Small intestine (tissue), 7 donors: ENCODE measurements around the gene ABCG5. TPM values are rescaled to one million over a fixed set of nuclear protein-coding genes. Genes with fewer than 3 reads are reported as not detected.

Experiments
- DNase-seq, 2 donors: peaks; one replicate each; pipeline versions ENCODE4 v3.0.0 to v3.0.0-alpha.2; 2013
- FAIRE-seq: peaks from 2 replicates; lab custom pipeline; 2012; peaks lifted over from hg19 to GRCh38; lab: Jason Lieb, UNC
- H3K27ac ChIP-seq, 3 donors: one replicate each; pipeline ENCODE4 v1.5.1; 2013; ENCODE audit warnings: low read length in 2 of 3, mild to moderate bottlenecking in 2 of 3, control low read depth in 1 of 3, inconsistent platforms in 1 of 3, low read depth in 1 of 3, moderate library complexity in 1 of 3
- H3K27me3 ChIP-seq, 3 donors: one replicate each; pipeline ENCODE4 v1.6.1; 2013; ENCODE audit warnings: low read length in 3 of 3, inconsistent platforms in 1 of 3; ENCODE audit not compliant: control insufficient read depth in 3 of 3, insufficient read depth in 3 of 3
- H3K36me3 ChIP-seq, 3 donors: one replicate each; pipeline ENCODE4 v1.6.1; 2013; ENCODE audit warnings: low read length in 3 of 3, inconsistent platforms in 1 of 3, low read depth in 1 of 3, mild to moderate bottlenecking in 1 of 3, moderate library complexity in 1 of 3; ENCODE audit not compliant: control insufficient read depth in 3 of 3, insufficient read depth in 2 of 3
- H3K4me1 ChIP-seq, 3 donors: one replicate each; pipeline ENCODE4 v1.6.1; 2013; ENCODE audit warnings: low read length in 2 of 3, inconsistent platforms in 1 of 3, low read depth in 1 of 3, mild to moderate bottlenecking in 1 of 3, moderate library complexity in 1 of 3; ENCODE audit not compliant: control insufficient read depth in 3 of 3, insufficient read depth in 2 of 3
- H3K4me3 ChIP-seq, 3 donors: one replicate each; pipeline ENCODE4 v1.5.1; 2013; ENCODE audit warnings: low read length in 3 of 3, control low read depth in 1 of 3, inconsistent platforms in 1 of 3, low read depth in 1 of 3, mild to moderate bottlenecking in 1 of 3, moderate library complexity in 1 of 3
- H3K9me3 ChIP-seq, 2 donors: one replicate each; pipeline ENCODE4 v1.6.1; 2013; ENCODE audit warnings: low read depth in 1 of 2, low read length in 1 of 2; ENCODE audit not compliant: control insufficient read depth in 2 of 2, insufficient read depth in 1 of 2
- WGBS, 3 donors: extraction: QIAGEN DNeasy Blood & Tissue Kit; methylation state at CpG; one replicate each; pipeline ENCODE4 v1.1.7; 2013; 5-methylcytosine and 5-hydroxymethylcytosine counted together
- polyA plus RNA-seq, 4 donors: library from polyadenylated mRNA; stranded (reverse) in 3 of 4; unstranded in 1 of 4; fragments of 200-250 nt in 3 of 4; fragments of 120-200 nt in 1 of 4; gene quantifications; one replicate each; pipeline versions ENCODE4 v1.2.1 to v1.2.3, GENCODE V29; 2013
- donor health status: healthy with polysubstance abuse.
- donor health status: control.
- donor health status: control.
- donor health status: Bipolar disorder and iron deficiency.
- donor health status: healthy.

The ABCG5 gene
- polyA plus RNA-seq, 4 donors, result 2.3 to 242 (median 126) TPM

DNA sequence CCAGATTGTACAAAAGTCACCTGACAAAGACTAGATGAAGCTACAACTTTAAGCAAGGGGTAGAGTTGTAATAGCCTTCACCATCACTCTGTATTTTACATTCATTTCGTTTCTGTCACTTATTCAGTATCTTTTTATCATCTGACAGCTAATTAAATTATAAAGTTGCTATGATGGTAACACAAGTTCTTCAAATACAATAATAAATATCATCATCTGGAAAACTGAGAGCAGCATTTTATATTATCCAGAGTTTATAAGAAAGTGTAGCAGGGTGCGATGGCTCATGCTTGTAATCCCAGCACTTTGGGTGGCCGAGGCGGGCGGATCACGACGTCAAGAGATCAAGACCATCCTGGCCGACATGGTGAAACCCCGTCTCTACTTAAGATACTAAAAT is 43.7 kb downstream of the ABCG5 start:
- Histone ChIP-seq H3K4me3 (no peak overlapping the region), H3K36me3 (peaks cover 0 to 16% (median 0%) of the 10 kb centered on the region in 3 donors)
- FAIRE-seq, result no peak

DNA sequence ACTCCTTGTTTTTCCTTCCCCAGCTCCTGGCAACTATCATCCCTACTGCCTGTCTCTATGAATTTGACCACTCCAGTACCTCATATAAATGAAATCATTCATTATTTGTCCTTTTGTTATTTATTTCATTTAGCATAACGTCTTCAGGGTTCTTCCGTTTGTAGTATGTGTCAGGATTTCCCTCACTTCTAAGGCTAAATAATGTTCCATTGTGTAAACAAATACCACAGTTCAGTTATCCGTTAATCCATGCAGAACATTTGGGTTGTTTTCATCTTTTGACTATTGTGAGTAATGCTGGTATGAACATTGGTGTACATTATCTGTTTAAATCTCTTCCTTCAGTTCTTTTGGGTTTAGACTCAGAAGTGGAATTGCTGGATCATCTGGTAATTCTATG is 46.0 kb downstream of the ABCG5 start:
- H3K27ac ChIP-seq, result no peak overlapping the region
- no peak overlapping the region for H3K4me3 ChIP-seq
- H3K9me3 ChIP-seq, result no peaks in the 10 kb centered on the region
- no peaks in the 10 kb centered on the region for H3K27me3 ChIP-seq
- FAIRE-seq (no peak), DNase-seq (no peak)
- peaks cover 0 to 17% (median 0%) of the 10 kb centered on the region in 3 donors for H3K36me3 ChIP-seq
- H3K4me1 ChIP-seq, result no peaks in the 10 kb centered on the region
- WGBS, 3 donors, result 74 to 90% (median 85%) methylated on average over 3 of the region's 3 CpGs

More for the DNA sequence above, 43.7 kb downstream of the ABCG5 start:
- H3K27ac ChIP-seq, result no peak overlapping the region
- WGBS, 3 donors, result 94 to 95% (median 95%) methylated on average over 9 of the region's 9 CpGs
- H3K4me1 ChIP-seq, result peaks cover 0 to 2% (median 0%) of the 10 kb centered on the region in 3 donors
- H3K27me3 ChIP-seq, result no peaks in the 10 kb centered on the region
- H3K9me3 ChIP-seq, result no peaks in the 10 kb centered on the region
- no peak for DNase-seq

- WGBS, 3 donors, result 76 to 89% (median 87%) methylated on average over 2 of the region's 2 CpGs
- Histone ChIP-seq H3K4me1 (no peaks in the 10 kb centered on the region), H3K27ac (no peak overlapping the region), H3K27me3 (no peaks in the 10 kb centered on the region), H3K9me3 (no peaks in the 10 kb centered on the region), H3K4me3 (no peak overlapping the region), H3K36me3 (peaks cover 0 to 18% (median 0%) of the 10 kb centered on the region in 3 donors)
- DNase-seq (peak in 1 of 2 donors; percentile 46), FAIRE-seq (no peak)
Observed at GRCh38 chr2:43791035-43791765, 47.4 kb downstream of the ABCG5 start.

DNA sequence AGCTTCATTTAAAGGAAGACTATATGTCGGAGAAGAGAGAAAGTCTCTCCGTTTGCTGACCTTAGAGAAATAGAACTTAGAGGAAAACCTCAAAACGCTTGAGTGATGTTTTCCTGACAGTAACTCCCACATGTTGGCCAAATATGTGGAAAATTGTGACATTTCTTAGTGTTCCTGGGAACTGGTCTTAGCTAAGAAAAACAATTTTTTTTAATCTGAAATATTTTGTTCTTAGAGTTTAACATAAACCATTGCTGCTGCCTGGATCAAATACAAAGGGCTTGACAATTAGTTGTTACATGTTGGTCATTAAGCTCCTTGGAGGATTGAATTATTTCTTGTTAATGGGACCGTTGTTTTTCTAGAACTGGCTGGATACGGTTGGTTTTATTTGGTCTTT is 48.5 kb downstream of the ABCG5 start:
- no peak for FAIRE-seq
- DNase-seq, result no peak
- Histone ChIP-seq H3K36me3 (peaks cover 0 to 22% (median 0%) of the 10 kb centered on the region in 3 donors), H3K4me3 (no peak overlapping the region), H3K27me3 (no peaks in the 10 kb centered on the region), H3K9me3 (no peaks in the 10 kb centered on the region), H3K4me1 (no peaks in the 10 kb centered on the region), H3K27ac (no peak overlapping the region)
- WGBS, 3 donors, result 67 to 90% (median 89%) methylated on average over 5 of the region's 5 CpGs

DNA sequence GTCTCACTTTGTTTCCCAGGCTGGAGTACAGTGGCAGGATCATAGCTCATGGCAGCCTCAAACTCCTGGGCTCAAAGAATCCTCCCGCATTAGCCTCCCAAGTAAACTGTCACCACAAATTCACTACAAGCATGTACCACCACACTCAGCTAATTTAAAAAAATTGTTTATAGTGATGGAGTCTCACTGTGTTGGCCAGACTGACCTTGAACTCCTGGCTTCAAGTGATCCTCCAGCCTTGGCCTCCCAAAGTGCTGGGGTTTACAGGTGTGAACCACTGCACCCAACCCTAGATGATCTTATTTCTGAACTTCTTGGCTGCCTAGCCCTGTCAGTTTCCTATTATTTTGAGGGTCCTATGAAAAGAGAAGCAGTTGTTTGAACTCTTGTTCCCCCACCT is 50.0 kb downstream of the ABCG5 start:
- FAIRE-seq (no peak), DNase-seq (no peak)

GRCh38 chr2:43787895-43788294 is 50.7 kb downstream of the ABCG5 start:
- no peaks in the 10 kb centered on the region for H3K4me1 ChIP-seq
- FAIRE-seq (no peak), DNase-seq (no peak)
- H3K9me3 ChIP-seq, result no peaks in the 10 kb centered on the region
- H3K27ac ChIP-seq, result no peak overlapping the region
- no peak overlapping the region for H3K4me3 ChIP-seq
- H3K36me3 ChIP-seq, result peaks cover 0 to 28% (median 0%) of the 10 kb centered on the region in 3 donors
- no peaks in the 10 kb centered on the region for H3K27me3 ChIP-seq

More for the DNA sequence above, 50.0 kb downstream of the ABCG5 start:
- Histone ChIP-seq H3K36me3 (peaks cover 0 to 28% (median 0%) of the 10 kb centered on the region in 3 donors), H3K4me1 (no peaks in the 10 kb centered on the region), H3K4me3 (no peak overlapping the region), H3K27ac (no peak overlapping the region), H3K9me3 (no peaks in the 10 kb centered on the region), H3K27me3 (no peaks in the 10 kb centered on the region)
- 97 to 100% (median 99%) methylated on average over 1 of the region's 1 CpG for WGBS, 3 donors

DNA sequence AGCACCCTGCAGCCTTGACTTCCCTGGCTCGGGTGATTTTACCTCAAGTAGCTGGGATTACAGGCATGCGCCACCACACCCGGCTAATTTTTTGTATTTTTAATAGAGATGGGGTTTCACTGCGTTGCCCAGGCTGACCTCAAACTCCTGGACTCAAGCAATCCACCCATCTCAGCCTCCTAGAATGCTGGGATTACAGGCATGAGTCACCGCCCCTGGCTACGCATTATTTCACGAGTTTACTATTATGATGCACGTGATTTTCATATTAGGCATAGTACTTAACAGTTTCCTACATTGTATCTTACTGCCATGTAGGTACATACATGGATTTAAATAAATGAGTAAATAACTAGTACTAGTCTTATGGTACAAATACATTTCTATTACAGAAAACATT is 60.4 kb downstream of the ABCG5 start:
- FAIRE-seq (no peak), DNase-seq (no peak)
- H3K27me3 ChIP-seq, result no peaks in the 10 kb centered on the region
- H3K27ac ChIP-seq, result no peak overlapping the region
- WGBS, 3 donors, result 95 to 96% (median 95%) methylated on average over 8 of the region's 8 CpGs
- H3K4me3 ChIP-seq, result no peak overlapping the region
- H3K9me3 ChIP-seq, result no peaks in the 10 kb centered on the region
- peaks cover 0 to 15% (median 3%) of the 10 kb centered on the region in 3 donors for H3K36me3 ChIP-seq
- no peaks in the 10 kb centered on the region for H3K4me1 ChIP-seq

- Histone ChIP-seq H3K27me3 (no peaks in the 10 kb centered on the region), H3K36me3 (peaks cover 0 to 15% (median 3%) of the 10 kb centered on the region in 3 donors), H3K27ac (no peak overlapping the region), H3K4me3 (no peak overlapping the region), H3K9me3 (no peaks in the 10 kb centered on the region), H3K4me1 (no peaks in the 10 kb centered on the region)
- DNase-seq (no peak), FAIRE-seq (no peak)
- WGBS, 3 donors, result 95 to 97% (median 96%) methylated on average over 8 of the region's 8 CpGs
Observed at GRCh38 chr2:43777306-43777926, 61.2 kb downstream of the ABCG5 start.
